Fibroblast of skin of right quadriceps (primary cell): ENCODE results near the gene PRKCE.

ENCODE experiments used
- DNase-seq: peaks from one replicate; pipeline ENCODE4 v3.0.0-alpha.2; 2013

The PRKCE gene

GRCh38 chr2:45786030-45786835, 134.8 kb downstream of the PRKCE start:
- DNase-seq = no peak

GRCh38 chr2:45786836-45787357, 135.4 kb downstream of the PRKCE start:
- DNase-seq = no peak

- DNase-seq = no peak
These were observed 136.9 kb downstream of the PRKCE start for GRCh38 chr2:45788401-45788800.

DNA sequence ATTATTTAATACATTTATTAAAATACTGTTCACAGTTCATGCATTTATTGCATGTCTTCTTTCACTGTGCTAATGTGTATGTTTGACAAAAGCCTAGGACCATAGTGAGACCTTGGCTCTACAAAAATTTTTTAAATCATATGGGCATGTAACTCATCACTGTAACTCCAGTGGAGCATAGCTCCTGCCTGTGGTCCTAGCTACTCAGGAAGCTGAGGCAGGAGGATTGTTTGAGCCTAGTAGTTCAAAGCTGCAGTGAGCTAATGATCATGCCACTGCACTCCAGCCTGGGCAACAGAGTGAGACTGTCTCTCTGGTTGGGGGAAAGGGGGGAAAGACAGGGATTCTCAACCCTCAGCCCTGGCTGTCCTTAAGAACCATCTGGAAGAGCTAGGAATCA, 137.8 kb downstream of the PRKCE start:
- DNase-seq = no peak

DNA sequence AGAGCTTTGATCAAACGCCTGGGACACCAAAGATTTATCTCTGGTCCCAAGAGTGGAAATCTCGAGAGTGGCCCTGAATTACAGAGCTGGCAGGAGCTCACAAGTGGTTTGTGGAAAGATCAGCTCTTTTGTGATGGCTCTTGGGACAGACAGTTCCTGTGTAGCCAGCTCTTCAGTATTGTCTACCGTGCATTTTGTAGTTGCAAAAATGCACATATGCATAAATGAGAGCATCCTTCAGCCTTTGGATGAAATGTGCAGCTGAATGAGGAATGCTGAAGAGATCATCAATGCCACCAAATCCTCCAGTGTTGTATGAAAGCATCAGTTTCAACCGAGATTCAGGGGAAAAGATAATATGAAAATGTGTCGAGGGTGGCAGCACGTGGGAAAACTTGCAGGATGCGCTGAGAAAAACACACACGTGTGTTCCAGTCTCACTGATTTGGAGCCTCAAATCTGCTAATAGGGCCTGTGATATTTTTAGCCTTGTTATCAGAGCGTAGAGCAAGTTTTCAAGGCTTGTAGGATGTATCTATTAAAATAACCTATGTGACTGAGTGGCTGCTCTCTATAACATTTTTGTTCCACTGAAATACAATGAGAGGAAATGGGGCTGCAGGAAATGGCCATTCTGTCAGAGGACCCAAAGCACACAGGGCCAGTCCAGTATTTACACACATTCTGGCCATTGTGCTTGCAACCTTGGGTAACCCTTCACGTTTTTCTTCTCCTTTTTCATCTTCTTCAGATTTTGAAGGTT, 138.7 kb downstream of the PRKCE start:
- DNase-seq = no peak

DNA sequence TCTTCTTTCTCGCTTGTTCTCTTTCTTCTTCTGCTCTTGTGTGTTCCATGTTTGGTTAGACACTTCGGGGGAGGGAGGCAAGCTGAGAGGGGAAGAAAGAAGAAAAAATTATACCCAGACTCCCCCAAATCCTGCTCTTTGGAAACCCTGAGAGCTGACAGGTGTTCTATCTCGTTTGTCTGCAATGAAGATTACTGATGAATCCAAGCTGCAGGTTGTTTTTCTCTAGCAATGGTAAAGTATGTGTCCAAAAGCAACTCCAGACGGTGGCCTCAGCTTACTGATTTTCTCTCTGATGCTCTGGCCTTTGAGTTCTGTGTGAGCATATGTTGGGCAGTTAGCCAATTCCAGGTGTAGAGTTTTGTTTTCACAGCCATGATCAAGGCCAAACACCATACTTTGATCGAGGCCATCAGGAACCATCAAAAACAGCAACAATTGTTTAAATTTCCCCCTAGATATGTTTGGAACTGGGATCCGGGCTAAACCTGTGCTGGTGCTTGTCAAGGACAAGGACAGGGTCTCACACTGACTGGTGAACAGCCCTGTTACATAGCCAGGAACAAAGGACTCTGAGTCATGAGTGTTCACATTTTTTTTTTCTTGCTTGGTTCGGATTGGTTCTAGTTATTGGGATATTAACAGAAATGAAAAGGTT, 142.0 kb downstream of the PRKCE start:
- DNase-seq = no peak

DNA sequence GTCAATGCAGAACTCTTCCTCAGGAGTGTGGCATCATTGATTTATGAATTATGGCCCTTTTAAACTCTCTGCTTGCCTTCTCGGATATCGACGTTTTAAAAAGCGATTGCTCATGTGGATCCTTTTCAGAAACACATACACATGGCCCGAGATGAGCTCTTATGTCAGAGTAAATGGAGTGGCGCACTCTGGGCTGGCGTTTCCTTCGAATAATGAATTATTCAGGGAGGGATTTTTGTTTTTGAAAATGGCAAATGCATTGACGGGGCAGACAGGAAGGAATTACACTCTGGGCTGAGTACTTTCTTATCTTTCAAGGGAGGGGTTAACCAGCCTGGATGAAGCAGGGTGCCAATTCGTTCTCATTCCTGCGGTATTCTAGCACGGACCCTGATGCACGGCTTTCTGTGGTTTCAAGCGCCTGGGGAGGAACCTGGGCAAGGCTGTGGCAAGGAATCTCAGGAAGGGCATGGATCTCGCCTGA, 142.7 kb downstream of the PRKCE start:
- no peak for DNase-seq

DNA sequence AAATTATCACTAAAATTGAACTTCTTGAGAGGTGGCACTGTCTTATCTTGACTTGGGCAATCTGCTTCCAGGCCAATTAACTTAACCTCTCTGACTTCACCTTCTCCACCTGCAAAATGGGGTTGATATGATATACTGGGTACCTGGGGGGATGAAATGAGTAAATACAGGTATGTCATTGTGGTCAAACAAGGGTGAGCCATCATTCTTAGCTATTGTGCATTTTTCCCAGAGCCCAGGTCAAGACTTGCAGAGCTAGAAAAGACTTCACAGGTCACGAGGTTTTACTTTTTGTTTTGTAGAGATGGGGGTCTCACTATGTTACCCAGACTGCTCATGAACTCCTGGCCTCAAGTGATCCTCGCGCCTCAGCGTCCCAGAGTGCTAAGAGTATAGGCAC, 145.0 kb downstream of the PRKCE start:
- no peak for DNase-seq

DNA sequence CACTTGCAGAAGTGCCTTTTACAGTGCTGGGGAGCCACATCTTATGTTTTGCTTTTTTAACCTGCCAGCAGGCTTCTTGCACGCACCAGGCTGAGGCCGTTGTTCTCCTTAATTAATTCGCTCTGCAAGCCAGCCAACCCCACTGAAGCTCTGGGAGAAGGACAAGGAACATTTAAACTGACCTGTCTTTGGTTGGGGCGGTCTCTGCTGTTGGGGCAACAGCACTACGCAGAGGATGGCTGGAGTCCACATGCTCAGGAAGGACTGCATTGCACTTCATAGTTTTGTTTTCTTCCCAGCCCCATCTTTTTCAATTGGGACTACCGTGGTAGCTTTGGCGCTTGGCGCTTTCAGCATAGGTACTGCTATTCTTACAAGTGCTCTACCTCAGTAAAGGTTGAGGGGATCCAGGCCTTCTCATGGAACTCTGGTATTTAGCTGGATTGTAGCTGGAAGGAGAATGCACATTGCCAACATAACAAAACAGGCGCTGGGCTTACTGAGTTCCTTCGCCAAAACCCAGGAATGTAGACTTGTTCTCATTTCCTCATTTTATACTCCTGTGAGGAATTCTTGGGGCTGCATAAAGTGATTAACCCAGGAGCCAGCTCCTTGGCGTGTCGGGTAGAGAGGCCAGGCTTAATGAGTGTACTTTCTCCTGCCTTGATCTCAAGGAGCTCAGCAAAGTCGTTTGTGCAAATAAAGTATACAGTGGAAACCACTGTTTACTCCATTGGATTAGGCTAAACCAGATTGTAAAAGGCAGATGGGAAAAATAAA, 146.2 kb downstream of the PRKCE start:
- DNase-seq = peak; percentile 49

DNA sequence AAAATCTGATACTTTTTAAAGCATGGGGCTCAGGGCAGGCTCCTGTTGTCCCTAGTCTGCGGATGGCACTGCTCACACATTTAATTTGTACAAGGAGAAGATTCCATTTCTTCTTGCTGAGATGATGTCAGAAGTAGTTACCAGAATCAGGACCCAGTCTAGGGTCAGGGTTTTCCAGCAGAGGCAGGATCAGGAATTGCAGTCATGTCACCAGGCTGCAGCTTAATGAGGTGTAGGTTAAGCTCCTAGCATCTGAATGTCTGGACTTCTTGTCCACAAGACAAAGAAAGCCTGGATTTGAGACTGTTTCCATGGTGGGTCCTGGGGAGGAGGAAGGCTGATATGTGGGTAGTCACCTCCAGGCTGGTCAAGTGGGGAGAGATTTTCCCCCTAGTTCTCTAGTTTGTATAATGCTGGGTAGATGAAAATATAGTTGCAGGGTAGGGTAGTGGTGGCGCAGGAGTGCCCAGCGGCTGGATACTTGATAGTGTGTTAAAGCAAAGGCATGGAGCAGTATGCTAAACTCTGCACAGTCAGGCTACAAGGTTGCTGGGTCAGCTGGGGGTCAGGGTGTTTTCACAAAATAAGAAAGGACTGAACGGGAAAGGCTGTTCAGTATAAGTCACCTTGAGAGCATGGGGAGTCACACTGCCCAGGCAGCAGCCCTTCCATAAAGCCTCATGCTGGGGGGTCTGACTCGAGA, 148.4 kb downstream of the PRKCE start:
- DNase-seq = no peak

GRCh38 chr2:45802499-45803138, 151.1 kb downstream of the PRKCE start:
- no peak for DNase-seq

DNA sequence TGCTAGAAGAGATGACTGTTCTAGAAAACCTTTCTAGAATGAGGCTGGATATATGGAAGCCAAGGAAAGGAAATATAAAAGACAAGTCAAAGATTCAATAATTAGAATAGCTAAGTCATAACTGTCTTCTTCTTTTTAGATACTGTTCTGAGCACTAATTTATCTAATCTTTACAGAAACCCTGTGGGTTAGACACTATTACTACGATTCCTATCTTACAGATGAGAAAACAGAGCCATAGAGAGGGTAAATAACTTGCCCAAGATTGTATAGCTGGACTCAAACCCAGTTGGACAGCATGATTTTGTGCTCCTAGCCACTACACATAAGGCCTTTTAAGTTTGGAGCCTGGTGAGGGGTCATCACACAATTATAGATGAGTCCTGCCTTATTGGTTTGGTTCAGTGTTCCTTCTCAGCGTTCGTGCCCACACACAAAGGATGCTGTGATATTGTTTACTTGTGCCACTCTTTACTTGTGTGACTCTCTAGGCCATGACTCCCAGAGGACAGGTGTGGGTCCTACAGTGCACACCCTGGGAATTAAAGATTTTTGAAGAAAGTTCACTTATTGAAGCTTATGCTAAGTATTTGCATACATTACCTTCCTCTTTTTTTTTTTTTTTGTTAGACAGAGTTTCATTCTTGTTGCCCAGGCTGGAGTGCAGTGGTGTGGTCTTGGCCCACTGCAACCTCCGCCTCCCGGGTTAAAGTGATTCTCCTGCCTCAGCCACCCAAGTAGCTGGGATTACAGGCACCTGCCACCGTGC, 153.7 kb downstream of the PRKCE start:
- no peak for DNase-seq

GRCh38 chr2:45806563-45807358, 155.3 kb downstream of the PRKCE start:
- DNase-seq = no peak

DNA sequence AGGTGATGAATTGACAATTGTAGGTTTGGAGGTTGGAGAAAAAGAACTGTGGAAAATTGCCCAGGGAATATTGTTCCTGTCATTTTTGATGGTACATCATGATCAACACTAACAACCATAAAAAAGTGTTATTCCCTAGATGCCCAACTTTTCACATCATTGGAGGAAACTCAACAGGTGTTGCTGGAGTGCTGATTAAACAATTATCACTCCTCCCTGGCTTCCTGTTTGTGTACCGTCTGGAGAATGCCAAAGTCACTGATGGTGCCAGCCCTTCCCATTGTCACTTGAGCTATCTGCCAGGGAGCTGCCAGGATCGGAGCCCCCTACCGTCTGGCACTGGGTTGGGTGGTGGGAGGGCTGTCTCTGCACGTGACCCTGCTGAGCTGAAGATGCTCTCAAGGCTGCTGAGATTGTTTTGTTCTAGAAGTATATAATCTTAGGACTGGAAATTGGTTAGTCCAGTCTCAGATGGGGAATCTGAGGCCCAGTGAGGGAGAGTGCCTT, 156.9 kb downstream of the PRKCE start:
- DNase-seq = no peak

DNA sequence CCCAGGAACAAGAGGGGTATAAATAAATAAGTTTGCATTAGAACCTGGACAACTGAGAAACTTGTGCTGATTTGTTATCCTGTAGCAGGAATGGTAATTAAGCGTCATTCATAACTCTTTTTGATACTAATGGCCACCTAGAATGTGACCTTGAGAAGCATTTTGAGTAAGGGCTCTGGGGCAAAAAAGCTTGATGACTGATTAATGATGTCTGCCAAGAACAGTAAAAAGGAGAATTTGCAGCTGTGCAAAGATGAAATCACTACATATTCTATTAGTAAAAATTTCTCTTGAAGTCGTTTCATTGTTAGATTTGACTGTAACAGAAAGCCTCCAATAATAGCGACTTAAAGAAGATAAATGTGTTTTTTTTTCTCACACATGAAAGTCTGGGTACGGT, 157.7 kb downstream of the PRKCE start:
- no peak for DNase-seq

DNA sequence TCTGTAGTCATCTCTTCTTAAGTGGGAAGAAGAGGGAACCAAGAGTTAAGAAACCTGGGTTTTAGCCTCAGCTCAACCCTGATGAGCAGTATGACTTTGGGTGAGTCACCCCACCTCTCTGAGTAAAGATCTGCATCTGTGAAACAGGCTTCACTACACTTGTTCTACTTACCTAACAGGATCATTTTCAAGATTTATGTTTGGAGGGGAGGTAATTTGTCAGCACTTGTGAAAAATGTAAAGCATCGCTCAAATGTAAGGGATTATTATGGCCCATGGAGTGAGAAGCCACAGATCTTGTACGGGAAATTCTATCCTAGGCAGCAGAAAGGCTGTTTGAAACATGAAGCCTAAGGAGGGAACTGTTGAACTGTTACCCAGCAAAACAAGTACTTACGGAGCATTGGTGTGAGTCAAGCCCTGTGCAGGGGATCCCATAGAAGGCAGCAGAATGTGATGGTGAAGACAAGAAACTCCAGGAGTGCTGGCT, 160.6 kb downstream of the PRKCE start:
- DNase-seq = peak; percentile 84

GRCh38 chr2:45813003-45813941, 161.8 kb downstream of the PRKCE start:
- DNase-seq = peak; percentile 53

DNA sequence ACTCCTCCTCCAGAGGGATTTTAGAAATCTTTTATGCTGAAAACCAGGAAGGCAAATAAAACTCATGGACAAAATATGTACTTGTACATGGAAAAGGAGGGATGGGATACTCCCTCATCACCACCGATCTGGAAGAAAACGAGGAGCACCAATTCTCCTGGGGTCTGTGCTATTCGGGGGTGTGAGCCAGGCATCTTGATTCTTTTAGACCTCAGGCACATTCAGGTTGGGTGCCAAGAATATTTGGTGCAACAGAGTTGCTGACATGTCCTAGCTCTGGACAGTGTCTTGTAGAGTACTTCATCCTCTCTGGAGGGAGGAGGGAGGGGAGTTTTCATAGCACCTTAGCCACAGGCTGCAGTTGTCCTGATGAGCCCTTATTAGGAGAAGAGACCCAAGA, 163.0 kb downstream of the PRKCE start:
- peak; percentile 29 for DNase-seq
